PC-3 (cell line): Measurements from ENCODE around the gene MAF. TPM values are rescaled to one million over a fixed set of nuclear protein-coding genes. Genes with fewer than 3 reads are reported as not detected.

Experiments used
- ATAC-seq: fragments of 200-7000 bp; cut with Tn5 transposase; 2 replicates; pipeline ENCODE4 v1.9.1; 2020; ENCODE audit warnings: mild to moderate bottlenecking, moderate library complexity
- BruUV-seq: library from RNA; stranded (reverse); fragments of 400-500 nt; replicated peaks from 2 replicates; lab custom pipeline; 2021; lab: Mats Ljungman, UMichigan
- CTCF ChIA-PET: fragments of 300-600 bp; sonication (Branson Sonifier 250); formaldehyde crosslinking; loops from one replicate; lab custom pipeline; 2022; ENCODE audit warnings: antibody characterized with exemption; lab: Charles Lee
- POLR2A ChIA-PET: fragments of 300-600 bp; sonication (Branson Sonifier 250); formaldehyde crosslinking; loops from one replicate; lab custom pipeline; 2022; ENCODE audit warnings: antibody characterized with exemption; ENCODE audit not compliant: unreplicated experiment; lab: Charles Lee
- DNase-seq: peaks from one replicate; pipeline ENCODE4 v3.0.0-alpha.2; 2015
- H2AFZ ChIP-seq: fragments of 300-600 bp; sonication (generic); 2 replicates; pipeline ENCODE4 v1.6.0; 2016; ENCODE audit warnings: antibody characterized with exemption, low read length
- H3F3A ChIP-seq: fragments of 300-600 bp; sonication (generic); one replicate; pipeline ENCODE4 v1.6.0; 2017; ENCODE audit warnings: antibody characterized with exemption, low read length, control low read depth, mild to moderate bottlenecking; ENCODE audit not compliant: unreplicated experiment
- H3K27ac ChIP-seq: fragments of 300-600 bp; sonication (generic); 2 replicates; pipeline ENCODE4 v1.5.1; 2016; ENCODE audit warnings: mild to moderate bottlenecking, low read length
- H3K27me3 ChIP-seq: fragments of 300-600 bp; sonication (generic); 2 replicates; pipeline ENCODE4 v1.6.1; 2016; ENCODE audit warnings: low read length, mixed read lengths
- H3K36me3 ChIP-seq: fragments of 300-600 bp; sonication (generic); 2 replicates; pipeline ENCODE4 v1.6.1; 2016; ENCODE audit warnings: low read depth, mixed run types, low read length, mixed read lengths
- H3K4me1 ChIP-seq: fragments of 300-600 bp; sonication (generic); 2 replicates; pipeline ENCODE4 v1.5.1; 2016; ENCODE audit warnings: low read length; ENCODE audit not compliant: insufficient read depth
- H3K4me2 ChIP-seq: fragments of 300-600 bp; sonication (generic); 2 replicates; pipeline ENCODE4 v1.6.0; 2016; ENCODE audit warnings: low read length
- H3K4me3 ChIP-seq: fragments of 300-600 bp; sonication (generic); 2 replicates; pipeline ENCODE4 v1.5.1; 2016; ENCODE audit warnings: mild to moderate bottlenecking, low read length, mixed read lengths
- H3K79me2 ChIP-seq: fragments of 300-600 bp; sonication (generic); 2 replicates; pipeline ENCODE4 v1.6.1; 2017; ENCODE audit warnings: low read length, mixed read lengths
- H3K9ac ChIP-seq: fragments of 300-600 bp; sonication (generic); 2 replicates; pipeline ENCODE4 v1.6.0; 2016; ENCODE audit warnings: mild to moderate bottlenecking, low read length
- H3K9me2 ChIP-seq: fragments of 300-600 bp; sonication (generic); replicated peaks from 2 replicates; pipeline ENCODE4 v1.6.1; 2016; ENCODE audit warnings: mixed run types, low read length, mixed read lengths
- H3K9me3 ChIP-seq: fragments of 300-600 bp; sonication (generic); 2 replicates; pipeline ENCODE4 v1.6.1; 2016; ENCODE audit warnings: low read length, mixed read lengths
- H4K20me1 ChIP-seq: fragments of 300-600 bp; sonication (generic); 2 replicates; pipeline ENCODE4 v1.6.1; 2016; ENCODE audit warnings: low read length, mixed read lengths
- CTCF ChIP-seq: fragments of 300-600 bp; sonication (generic); conservative IDR thresholded peaks from 2 replicates; pipeline ENCODE4 v1.5.1; 2017; ENCODE audit warnings: antibody characterized with exemption, low read depth, mild to moderate bottlenecking, low read length
- EZH2 ChIP-seq: fragments of 300-600 bp; sonication (generic); IDR thresholded peaks from one replicate; pipeline ENCODE4 v1.6.1; 2017; ENCODE audit warnings: antibody characterized with exemption, mild to moderate bottlenecking, low read length; ENCODE audit not compliant: unreplicated experiment
- EZH2phosphoT487 ChIP-seq: fragments of 300-600 bp; sonication (generic); IDR thresholded peaks from 2 replicates; pipeline ENCODE4 v1.6.1; 2018; ENCODE audit warnings: mild to moderate bottlenecking, antibody characterized with exemption, low read length, borderline replicate concordance
- intact Hi-C: fragments of 100-400 bp; cut with micrococcal nuclease; formaldehyde crosslinking; loops from 2 replicates; pipeline ENCODE4 v1.9.0; 2023
- total RNA-seq: library from RNA; depleted of rRNA; stranded (reverse); fragments of >200 nt; gene quantifications from 2 replicates; pipeline ENCODE4 v1.2.3, GENCODE V29; 2014

Gene MAF
- total RNA-seq, 1 experiment from 2014 or later = not detected

GRCh38 chr16:79613009-79613408 lies 12.5 kb upstream of the MAF start:
- no peak overlapping the region for H3K4me3 ChIP-seq
- no peaks in the 10 kb centered on the region for H3K79me2 ChIP-seq
- ChIA-PET POLR2A (no interaction called here), CTCF (no interaction called here)
- H3F3A ChIP-seq = no peaks in the 10 kb centered on the region
- H2AFZ ChIP-seq = no peak overlapping the region
- BruUV-seq = no TSS peak
- H4K20me1 ChIP-seq = no peaks in the 10 kb centered on the region
- no peaks in the 10 kb centered on the region for H3K9me2 ChIP-seq
- no peak overlapping the region for H3K9ac ChIP-seq
- DNase-seq = no peak
- no peaks in the 10 kb centered on the region for H3K36me3 ChIP-seq
- no peaks in the 10 kb centered on the region for H3K9me3 ChIP-seq
- no peaks in the 10 kb centered on the region for H3K27me3 ChIP-seq
- H3K4me1 ChIP-seq = no peaks in the 10 kb centered on the region
- intact Hi-C loops = no loop called here
- H3K4me2 ChIP-seq = no peak overlapping the region
- H3K27ac ChIP-seq = no peak overlapping the region
- TF ChIP-seq EZH2 = no peak
- ATAC-seq = no peak

GRCh38 chr16:79612207-79612606 lies 11.7 kb upstream of the MAF start:
- no peaks in the 10 kb centered on the region for H4K20me1 ChIP-seq
- H3K27ac ChIP-seq = no peak overlapping the region
- ATAC-seq = no peak
- no peaks in the 10 kb centered on the region for H3K79me2 ChIP-seq
- H3K9me3 ChIP-seq = no peaks in the 10 kb centered on the region
- H3K4me3 ChIP-seq = no peak overlapping the region
- DNase-seq = no peak
- intact Hi-C loops = no loop called here
- H3K4me1 ChIP-seq = no peaks in the 10 kb centered on the region
- H3K9ac ChIP-seq = no peak overlapping the region
- BruUV-seq = no TSS peak
- H3K27me3 ChIP-seq = no peaks in the 10 kb centered on the region
- no peak overlapping the region for H2AFZ ChIP-seq
- H3K4me2 ChIP-seq = no peak overlapping the region
- CTCF ChIA-PET = no interaction called here
- H3K36me3 ChIP-seq = no peaks in the 10 kb centered on the region
- POLR2A ChIA-PET = no interaction called here
- TF ChIP-seq CTCF (no peak), EZH2 (no peak), EZH2phosphoT487 (no peak)
- no peaks in the 10 kb centered on the region for H3K9me2 ChIP-seq
- no peaks in the 10 kb centered on the region for H3F3A ChIP-seq

DNA sequence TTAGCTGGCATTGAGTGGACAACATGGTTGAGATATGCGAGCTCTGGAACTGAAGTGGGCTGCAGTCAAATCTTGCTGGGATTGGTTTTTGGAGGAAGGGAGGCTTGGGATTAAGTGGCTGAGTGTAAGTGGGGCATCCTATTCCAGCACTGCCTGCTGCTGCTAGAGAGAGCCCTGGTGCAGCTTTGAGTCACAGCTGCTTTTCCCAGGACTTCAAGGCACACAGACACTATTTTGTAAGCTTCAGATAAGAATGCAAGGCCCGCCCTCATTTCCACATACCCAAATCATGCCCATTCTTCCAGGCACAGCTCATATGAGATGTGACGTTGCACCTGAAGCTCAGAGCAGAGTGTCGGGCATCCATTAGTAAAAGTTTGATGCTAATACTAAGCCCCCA lies 10.2 kb upstream of the MAF start:
- Histone ChIP-seq H3F3A (no peaks in the 10 kb centered on the region), H2AFZ (no peak overlapping the region), H3K9me3 (no peaks in the 10 kb centered on the region), H3K27ac (no peak overlapping the region), H3K4me3 (no peak overlapping the region), H3K36me3 (no peaks in the 10 kb centered on the region), H3K9me2 (no peaks in the 10 kb centered on the region), H3K27me3 (peaks cover 5% of the 10 kb centered on the region), H3K4me2 (no peak overlapping the region), H3K4me1 (no peaks in the 10 kb centered on the region), H3K79me2 (no peaks in the 10 kb centered on the region), H3K9ac (no peak overlapping the region), H4K20me1 (no peaks in the 10 kb centered on the region)
- no TSS peak for BruUV-seq
- ChIA-PET POLR2A (no interaction called here), CTCF (no interaction called here)
- TF ChIP-seq EZH2phosphoT487 = no peak
- TF ChIP-seq EZH2 = no peak
- TF ChIP-seq CTCF = no peak
- DNase-seq (no peak), ATAC-seq (no peak)
- intact Hi-C loops = no loop called here
